Right lobe of liver (tissue), 4 donors: ENCODE measurements around the gene KLHL22.

Source experiments
- POLR2A ChIP-seq: fragments of 450-650 bp; IDR thresholded peaks from one replicate; pipeline ENCODE4 v1.6.1; 2017; ENCODE audit warnings: antibody characterized with exemption, mild to moderate bottlenecking
- TF ChIP-seq, protein P1 (sequence below), 4 donors: fragments of 200-600 bp in 3 of 4; fragments of 450-650 bp in 1 of 4; IDR thresholded peaks; one replicate each; pipeline versions ENCODE4 v1.5.1 to v1.8.0; 2016 to 2022; ENCODE audit warnings: antibody characterized with exemption in 4 of 4, mild to moderate bottlenecking in 2 of 4
- donor health status: DM: no; HTN: no; CAD: no.
- donor health status: DM: no; HTN: no; CAD: no.
- donor health status: DM: no; HTN: yes; CAD: no.

DNA sequence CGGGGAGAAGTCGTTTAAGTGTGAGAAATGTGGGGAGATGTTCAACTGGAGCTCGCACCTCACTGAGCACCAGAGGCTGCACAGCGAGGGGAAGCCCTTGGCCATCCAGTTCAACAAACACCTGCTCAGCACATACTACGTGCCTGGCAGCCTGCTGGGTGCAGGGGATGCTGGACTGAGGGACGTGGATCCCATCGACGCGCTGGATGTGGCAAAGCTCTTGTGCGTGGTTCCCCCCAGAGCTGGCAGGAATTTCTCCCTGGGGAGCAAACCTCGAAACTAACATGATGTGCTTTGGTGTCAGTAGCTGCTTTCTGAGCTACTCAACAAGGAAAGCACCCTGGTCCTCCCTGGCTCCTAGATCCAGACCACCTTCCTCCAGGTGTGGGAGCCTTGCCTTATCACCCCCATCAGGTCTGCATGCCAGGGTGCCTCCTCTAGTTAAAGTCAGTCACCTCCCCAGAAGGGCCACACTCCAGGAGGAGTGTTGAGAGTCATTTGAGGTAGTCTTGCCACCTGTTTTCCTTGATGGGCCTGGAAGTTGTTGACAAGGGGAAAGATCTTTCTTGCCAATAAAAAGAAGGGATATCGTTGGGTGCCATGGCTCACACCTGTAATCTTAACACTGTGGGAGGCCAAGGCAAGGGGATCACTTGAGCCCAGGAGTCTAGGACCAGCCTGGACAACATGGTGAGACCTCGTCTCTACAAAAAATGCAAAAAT is 88.7 kb downstream of the KLHL22 start:
- TF ChIP-seq, protein P1, sequence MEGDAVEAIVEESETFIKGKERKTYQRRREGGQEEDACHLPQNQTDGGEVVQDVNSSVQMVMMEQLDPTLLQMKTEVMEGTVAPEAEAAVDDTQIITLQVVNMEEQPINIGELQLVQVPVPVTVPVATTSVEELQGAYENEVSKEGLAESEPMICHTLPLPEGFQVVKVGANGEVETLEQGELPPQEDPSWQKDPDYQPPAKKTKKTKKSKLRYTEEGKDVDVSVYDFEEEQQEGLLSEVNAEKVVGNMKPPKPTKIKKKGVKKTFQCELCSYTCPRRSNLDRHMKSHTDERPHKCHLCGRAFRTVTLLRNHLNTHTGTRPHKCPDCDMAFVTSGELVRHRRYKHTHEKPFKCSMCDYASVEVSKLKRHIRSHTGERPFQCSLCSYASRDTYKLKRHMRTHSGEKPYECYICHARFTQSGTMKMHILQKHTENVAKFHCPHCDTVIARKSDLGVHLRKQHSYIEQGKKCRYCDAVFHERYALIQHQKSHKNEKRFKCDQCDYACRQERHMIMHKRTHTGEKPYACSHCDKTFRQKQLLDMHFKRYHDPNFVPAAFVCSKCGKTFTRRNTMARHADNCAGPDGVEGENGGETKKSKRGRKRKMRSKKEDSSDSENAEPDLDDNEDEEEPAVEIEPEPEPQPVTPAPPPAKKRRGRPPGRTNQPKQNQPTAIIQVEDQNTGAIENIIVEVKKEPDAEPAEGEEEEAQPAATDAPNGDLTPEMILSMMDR (IDR thresholded peaks at IDR 0.05), result no peak
- TF ChIP-seq POLR2A, result no peak
